OCI-LY3 (cell line): ENCODE results near the gene SIK2.

Source experiments
- H2AFZ ChIP-seq: fragments of 200-600, 300-600 bp; shearing (Covaris generic); 2 replicates; pipeline ENCODE4 v1.6.0; 2014; ENCODE audit warnings: antibody characterized with exemption, low read depth, low read length
- H3K27ac ChIP-seq: fragments of 200-600, 300-600 bp; sonication (generic); 2 replicates; pipeline ENCODE4 v1.5.1; 2014; ENCODE audit warnings: mild to moderate bottlenecking, low read length, moderate library complexity, mixed read lengths
- H3K27me3 ChIP-seq: fragments of 200-600, 300-600 bp; sonication (generic); 2 replicates; pipeline ENCODE4 v1.6.1; 2014; ENCODE audit warnings: low read depth, low read length, mixed read lengths
- H3K36me3 ChIP-seq: fragments of 200-600, 300-600 bp; sonication (generic); replicated peaks from 2 replicates; pipeline ENCODE3; 2014; ENCODE audit warnings: low read depth, low read length, mixed read lengths
- H3K4me1 ChIP-seq: fragments of 300-600, 200-600 bp; sonication (generic); 2 replicates; pipeline ENCODE4 v1.6.1; 2014; ENCODE audit warnings: low read length, mixed read lengths
- H3K4me2 ChIP-seq: fragments of 200-600, 300-600 bp; sonication (generic); 2 replicates; pipeline ENCODE4 v1.6.1; 2014; ENCODE audit warnings: low read length, mixed read lengths
- H3K4me3 ChIP-seq: fragments of 300-600, 200-600 bp; sonication (generic); 2 replicates; pipeline ENCODE4 v1.5.1; 2014; ENCODE audit warnings: antibody characterized with exemption, mild to moderate bottlenecking, low read length, moderate library complexity
- H3K79me2 ChIP-seq: fragments of 300-600, 200-600 bp; shearing (Covaris generic); 2 replicates; pipeline ENCODE4 v1.6.1; 2014; ENCODE audit warnings: mild to moderate bottlenecking, low read length, mixed read lengths
- H3K9ac ChIP-seq: fragments of 300-600, 200-600 bp; shearing (Covaris generic); 2 replicates; pipeline ENCODE4 v1.6.0; 2014; ENCODE audit warnings: mild to moderate bottlenecking, low read length, moderate library complexity
- H3K9me3 ChIP-seq: fragments of 200-600, 300-600 bp; shearing (Covaris generic); 2 replicates; pipeline ENCODE4 v1.6.1; 2014; ENCODE audit warnings: low read length, mixed read lengths; ENCODE audit not compliant: insufficient read depth
- H4K20me1 ChIP-seq: fragments of 200-600, 300-600 bp; sonication (generic); 2 replicates; pipeline ENCODE4 v1.6.1; 2016; ENCODE audit warnings: low read length, mixed read lengths; ENCODE audit not compliant: insufficient read depth
- EZH2phosphoT487 ChIP-seq: fragments of 200-600 bp; shearing (Covaris generic); IDR thresholded peaks from 2 replicates; pipeline ENCODE4 v1.6.1; 2018; ENCODE audit warnings: antibody characterized with exemption, mixed run types, low read depth
- TF ChIP-seq, protein P1 (sequence below): fragments of 200-600, 300-600 bp; sonication (generic); IDR thresholded peaks from 2 replicates; pipeline ENCODE4 v1.5.1; 2014; ENCODE audit warnings: antibody characterized with exemption, low read length, low read depth

SIK2 gene

DNA sequence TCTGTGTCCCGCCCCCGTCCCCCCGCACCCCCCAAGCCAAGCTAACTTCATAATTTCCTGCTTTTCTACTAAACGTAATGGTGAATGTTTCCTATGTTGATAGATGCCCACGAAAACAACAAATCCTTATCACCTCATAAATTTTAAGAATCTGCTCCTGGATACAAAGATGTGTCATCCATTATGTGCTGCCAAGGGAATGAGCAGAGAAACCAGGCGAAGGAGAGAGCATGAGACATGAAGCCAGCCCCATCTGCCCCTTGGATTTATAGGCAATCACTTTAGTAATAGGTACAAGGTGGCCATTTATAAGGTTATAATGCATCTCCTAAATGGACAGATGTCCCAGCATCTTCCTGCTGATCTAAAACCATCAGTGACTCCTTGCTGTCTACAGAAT lies 31.5 kb upstream of the SIK2 start:
- no peaks in the 10 kb centered on the region for H4K20me1 ChIP-seq
- H3K9me3 ChIP-seq: no peaks in the 10 kb centered on the region
- H2AFZ ChIP-seq: no peak overlapping the region
- no peak overlapping the region for H3K9ac ChIP-seq
- no peak overlapping the region for H3K4me3 ChIP-seq
- H3K27ac ChIP-seq: no peak overlapping the region
- peaks cover 20% of the 10 kb centered on the region for H3K4me1 ChIP-seq
- no peak overlapping the region for H3K4me2 ChIP-seq
- no peaks in the 10 kb centered on the region for H3K79me2 ChIP-seq
- no peaks in the 10 kb centered on the region for H3K36me3 ChIP-seq
- 0 out of 2 replicates have a peak, but pooled peaks cover 6% of the 10 kb centered on the region for H3K27me3 ChIP-seq
- TF ChIP-seq EZH2phosphoT487: no peak

DNA sequence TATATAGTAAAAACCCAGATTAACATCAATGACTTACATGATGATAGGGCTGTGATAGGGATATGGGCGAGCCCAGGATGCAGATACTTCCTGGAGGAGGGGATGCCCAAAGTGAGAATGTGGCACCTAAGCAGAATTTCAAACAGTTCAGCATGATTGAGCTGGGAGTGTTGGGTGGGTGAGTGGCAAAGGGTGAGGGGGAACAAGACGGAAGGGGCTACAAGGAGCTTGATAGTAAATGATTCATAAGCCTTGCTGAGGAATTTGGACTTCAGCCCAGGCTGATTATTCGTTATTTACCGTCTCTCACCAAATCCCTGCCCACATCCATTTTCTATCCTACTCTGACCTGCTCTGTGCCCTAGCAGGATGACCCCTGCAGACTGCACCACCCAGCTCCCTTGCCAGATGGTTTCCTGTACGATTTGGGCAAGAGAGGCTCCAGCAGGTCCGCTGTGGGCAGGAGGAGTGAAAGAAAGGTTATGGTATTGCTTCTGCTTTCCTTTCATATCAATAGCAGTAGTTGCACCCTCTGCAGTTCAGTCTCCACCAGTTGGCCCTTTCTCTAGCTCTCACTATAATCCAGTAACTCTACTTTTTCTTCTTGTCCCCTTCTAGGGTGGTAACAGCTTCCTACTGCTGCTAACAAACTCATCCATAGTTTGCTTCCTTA lies 30.3 kb upstream of the SIK2 start:
- Histone ChIP-seq H3K4me3 (peak overlapping the region; percentile 45), H3K79me2 (no peaks in the 10 kb centered on the region), H4K20me1 (no peaks in the 10 kb centered on the region), H3K9ac (no peak overlapping the region), H3K4me2 (peak overlapping the region; percentile 49), H3K9me3 (no peaks in the 10 kb centered on the region), H3K27ac (no peak overlapping the region), H3K36me3 (no peaks in the 10 kb centered on the region), H2AFZ (peak overlapping the region; percentile 41), H3K27me3 (0 out of 2 replicates have a peak, but pooled peaks cover 6% of the 10 kb centered on the region), H3K4me1 (peaks cover 20% of the 10 kb centered on the region)
- TF ChIP-seq, protein P1, sequence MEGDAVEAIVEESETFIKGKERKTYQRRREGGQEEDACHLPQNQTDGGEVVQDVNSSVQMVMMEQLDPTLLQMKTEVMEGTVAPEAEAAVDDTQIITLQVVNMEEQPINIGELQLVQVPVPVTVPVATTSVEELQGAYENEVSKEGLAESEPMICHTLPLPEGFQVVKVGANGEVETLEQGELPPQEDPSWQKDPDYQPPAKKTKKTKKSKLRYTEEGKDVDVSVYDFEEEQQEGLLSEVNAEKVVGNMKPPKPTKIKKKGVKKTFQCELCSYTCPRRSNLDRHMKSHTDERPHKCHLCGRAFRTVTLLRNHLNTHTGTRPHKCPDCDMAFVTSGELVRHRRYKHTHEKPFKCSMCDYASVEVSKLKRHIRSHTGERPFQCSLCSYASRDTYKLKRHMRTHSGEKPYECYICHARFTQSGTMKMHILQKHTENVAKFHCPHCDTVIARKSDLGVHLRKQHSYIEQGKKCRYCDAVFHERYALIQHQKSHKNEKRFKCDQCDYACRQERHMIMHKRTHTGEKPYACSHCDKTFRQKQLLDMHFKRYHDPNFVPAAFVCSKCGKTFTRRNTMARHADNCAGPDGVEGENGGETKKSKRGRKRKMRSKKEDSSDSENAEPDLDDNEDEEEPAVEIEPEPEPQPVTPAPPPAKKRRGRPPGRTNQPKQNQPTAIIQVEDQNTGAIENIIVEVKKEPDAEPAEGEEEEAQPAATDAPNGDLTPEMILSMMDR: no peak
- TF ChIP-seq EZH2phosphoT487: no peak

DNA sequence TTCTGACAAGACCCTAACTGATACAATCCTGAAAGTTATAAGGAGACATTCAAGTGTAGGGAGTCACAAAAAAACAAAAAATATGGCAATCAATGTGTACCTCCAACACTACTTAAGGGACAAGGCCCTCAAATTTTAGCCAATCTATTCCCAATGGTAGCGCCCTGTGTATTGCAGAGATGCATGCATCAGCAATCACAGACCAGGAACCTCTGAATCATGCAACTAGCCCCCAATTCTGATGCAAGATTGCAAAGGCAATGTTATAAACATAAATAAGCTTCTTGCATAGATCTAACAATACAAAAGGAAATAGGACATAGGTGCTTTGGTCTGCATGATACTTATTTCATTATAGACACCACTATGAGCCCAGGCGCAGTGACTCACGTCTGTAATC lies 29.7 kb upstream of the SIK2 start:
- no peak for TF ChIP-seq EZH2phosphoT487
- TF ChIP-seq, protein P1: no peak
- Histone ChIP-seq H3K4me2 (no peak overlapping the region), H3K79me2 (no peaks in the 10 kb centered on the region), H4K20me1 (no peaks in the 10 kb centered on the region), H2AFZ (no peak overlapping the region), H3K27me3 (0 out of 2 replicates have a peak, but pooled peaks cover 6% of the 10 kb centered on the region), H3K4me3 (no peak overlapping the region), H3K4me1 (peaks cover 20% of the 10 kb centered on the region), H3K36me3 (no peaks in the 10 kb centered on the region), H3K9ac (no peak overlapping the region), H3K9me3 (no peaks in the 10 kb centered on the region), H3K27ac (no peak overlapping the region)

DNA sequence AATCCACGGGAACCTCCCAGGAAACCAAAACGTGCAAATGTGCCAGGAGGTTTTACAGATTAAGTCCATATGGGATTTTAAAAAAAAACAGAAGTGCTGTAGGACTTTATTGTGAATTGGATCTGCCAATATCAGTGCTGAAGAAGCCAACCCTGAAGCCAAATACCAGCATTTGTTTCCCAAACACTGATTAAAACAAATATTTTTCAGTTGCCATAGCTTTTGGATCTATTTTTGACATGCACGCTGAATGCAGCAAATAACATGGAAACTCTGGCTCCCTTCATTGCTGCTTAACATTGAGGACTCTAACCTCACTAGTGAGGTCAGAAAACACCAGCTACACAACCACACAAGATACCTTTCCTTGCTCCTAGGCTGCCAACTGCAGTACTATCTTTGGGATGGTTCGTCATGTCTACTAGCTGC lies 28.4 kb upstream of the SIK2 start:
- Histone ChIP-seq H3K4me1 (peaks cover 20% of the 10 kb centered on the region), H3K79me2 (no peaks in the 10 kb centered on the region), H3K9ac (no peak overlapping the region; the same call in 1 of the 2 replicates), H3K4me3 (peak overlapping the region; percentile 72), H3K36me3 (no peaks in the 10 kb centered on the region), H4K20me1 (no peaks in the 10 kb centered on the region), H3K27me3 (0 out of 2 replicates have a peak, but pooled peaks cover 6% of the 10 kb centered on the region), H3K27ac (no peak overlapping the region), H3K9me3 (no peaks in the 10 kb centered on the region), H2AFZ (peak overlapping the region; percentile 66; the same call in 1 of the 2 replicates), H3K4me2 (peak overlapping the region; percentile 58)
- TF ChIP-seq EZH2phosphoT487: no peak
- TF ChIP-seq, protein P1: no peak
